Endodermal cell (in vitro differentiated cells): ENCODE results near the gene DSG1. TPM values are rescaled to one million over a fixed set of nuclear protein-coding genes. Genes with fewer than 3 reads are reported as not detected.
"Not testable (repeated sequence)": the region's sequence is repeated elsewhere in the genome, so short reads cannot be mapped to it uniquely, and the experiment has no call there.

Experiments
- DNase-seq: peaks from one replicate; pipeline ENCODE4 v3.0.0-alpha.2; 2017
- H3K27ac ChIP-seq: 2 replicates; pipeline ENCODE4 v1.5.1; 2013; ENCODE audit warnings: mild to moderate bottlenecking, low read depth, low read length, moderate library complexity
- H3K27me3 ChIP-seq: 2 replicates; pipeline ENCODE4 v1.6.1; 2013; ENCODE audit warnings: mild to moderate bottlenecking, low read length, moderate library complexity; ENCODE audit not compliant: insufficient read depth, control insufficient read depth, poor library complexity, severe bottlenecking
- H3K36me3 ChIP-seq: 2 replicates; pipeline ENCODE4 v1.7.0; 2013; ENCODE audit warnings: mild to moderate bottlenecking, low read length, moderate library complexity; ENCODE audit not compliant: control insufficient read depth, insufficient read depth
- H3K4me1 ChIP-seq: one replicate; pipeline ENCODE4 v1.7.0; 2013; ENCODE audit warnings: low read length; ENCODE audit not compliant: control insufficient read depth, insufficient read depth
- H3K4me3 ChIP-seq: 2 replicates; pipeline ENCODE4 v1.5.1; 2013; ENCODE audit warnings: mild to moderate bottlenecking, low read length, moderate library complexity
- H3K9ac ChIP-seq: 2 replicates; pipeline ENCODE4 v1.6.1; 2013; ENCODE audit warnings: mild to moderate bottlenecking, low read length, moderate library complexity; ENCODE audit not compliant: poor library complexity, severe bottlenecking; ENCODE audit errors: extremely low read depth
- H3K9me3 ChIP-seq: 2 replicates; pipeline ENCODE4 v1.6.1; 2013; ENCODE audit warnings: mild to moderate bottlenecking, low read length, moderate library complexity; ENCODE audit not compliant: control insufficient read depth
- H3K27ac Mint-ChIP-seq: 2 replicates; pipeline ENCODE4 v1.8.0; 2020; ENCODE audit warnings: mixed read lengths
- H3K27me3 Mint-ChIP-seq: 2 replicates; pipeline ENCODE4 v1.8.0; 2021; ENCODE audit warnings: mild to moderate bottlenecking, mixed read lengths; ENCODE audit not compliant: insufficient read depth
- H3K36me3 Mint-ChIP-seq: 2 replicates; pipeline ENCODE4 v1.8.0; 2020; ENCODE audit warnings: low read depth, mixed read lengths
- H3K4me1 Mint-ChIP-seq: 2 replicates; pipeline ENCODE4 v1.8.0; 2020; ENCODE audit warnings: mixed read lengths
- H3K4me3 Mint-ChIP-seq: 2 replicates; pipeline ENCODE4 v1.8.0; 2020; ENCODE audit warnings: mild to moderate bottlenecking, moderate library complexity, mixed read lengths
- H3K9me3 Mint-ChIP-seq: 2 replicates; pipeline ENCODE4 v1.8.0; 2020; ENCODE audit warnings: mild to moderate bottlenecking, mixed read lengths
- whole genome bisulfite sequencing, 2 experiments: methylation state at CpG; one replicate each; pipeline versions ENCODE4 v1.1.5 to v1.1.7; 2013; ENCODE audit warnings: missing lambda C conversion rate in 2 of 2, mixed read lengths in 1 of 2; ENCODE audit not compliant: insufficient coverage in 1 of 2, insufficient read length in 1 of 2; 5-methylcytosine and 5-hydroxymethylcytosine counted together
- total RNA-seq, 2 donors: library from RNA; stranded (reverse); fragmentation: NEBNext Ultra II Directional in 1 of 2; extraction: Animal tissue kit (Norgen Biotek cat#: 25700) in 1 of 2; gene quantifications; 2 replicates in 1 of 2; 3 replicates in 1 of 2; pipeline ENCODE4 v1.2.1, GENCODE V29; 2021
- TF ChIP-seq, protein P1 (sequence below): fragments of 200-600 bp; sonication (generic); conservative IDR thresholded peaks from 2 replicates; pipeline ENCODE4 v1.5.0; 2021; ENCODE audit warnings: antibody characterized with exemption, mild to moderate bottlenecking

The DSG1 gene
- total RNA-seq, 2 donors from 2014 or later = not detected

DNA sequence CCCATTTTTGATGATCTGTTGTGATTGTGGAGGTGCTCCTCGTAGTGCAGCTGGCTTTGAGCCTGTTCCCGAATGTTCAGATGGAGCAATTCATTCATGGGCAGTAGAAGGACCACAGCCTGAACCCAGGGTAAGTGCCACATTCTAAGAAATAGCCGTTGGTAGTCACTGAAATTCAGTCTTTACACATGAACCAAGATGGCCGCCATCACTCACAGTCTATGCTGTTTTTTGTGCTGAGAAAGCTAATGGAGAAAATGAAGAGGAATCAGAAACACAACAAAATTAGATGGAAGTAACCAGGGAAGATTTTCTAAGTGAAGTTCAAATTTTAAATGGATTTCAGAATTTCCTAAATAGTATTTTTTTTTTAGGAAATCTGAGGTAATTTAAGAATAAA lies 25.5 kb downstream of the DSG1 start:
- TF ChIP-seq, protein P1, sequence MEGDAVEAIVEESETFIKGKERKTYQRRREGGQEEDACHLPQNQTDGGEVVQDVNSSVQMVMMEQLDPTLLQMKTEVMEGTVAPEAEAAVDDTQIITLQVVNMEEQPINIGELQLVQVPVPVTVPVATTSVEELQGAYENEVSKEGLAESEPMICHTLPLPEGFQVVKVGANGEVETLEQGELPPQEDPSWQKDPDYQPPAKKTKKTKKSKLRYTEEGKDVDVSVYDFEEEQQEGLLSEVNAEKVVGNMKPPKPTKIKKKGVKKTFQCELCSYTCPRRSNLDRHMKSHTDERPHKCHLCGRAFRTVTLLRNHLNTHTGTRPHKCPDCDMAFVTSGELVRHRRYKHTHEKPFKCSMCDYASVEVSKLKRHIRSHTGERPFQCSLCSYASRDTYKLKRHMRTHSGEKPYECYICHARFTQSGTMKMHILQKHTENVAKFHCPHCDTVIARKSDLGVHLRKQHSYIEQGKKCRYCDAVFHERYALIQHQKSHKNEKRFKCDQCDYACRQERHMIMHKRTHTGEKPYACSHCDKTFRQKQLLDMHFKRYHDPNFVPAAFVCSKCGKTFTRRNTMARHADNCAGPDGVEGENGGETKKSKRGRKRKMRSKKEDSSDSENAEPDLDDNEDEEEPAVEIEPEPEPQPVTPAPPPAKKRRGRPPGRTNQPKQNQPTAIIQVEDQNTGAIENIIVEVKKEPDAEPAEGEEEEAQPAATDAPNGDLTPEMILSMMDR = no peak
- Mint-ChIP-seq H3K27ac (no peak overlapping the region), H3K4me1 (no peaks in the 10 kb centered on the region), H3K27me3 (no peaks in the 10 kb centered on the region), H3K9me3 (no peaks in the 10 kb centered on the region), H3K36me3 (no peaks in the 10 kb centered on the region), H3K4me3 (no peak overlapping the region)
- H3K36me3 ChIP-seq = no peaks in the 10 kb centered on the region
- no peaks in the 10 kb centered on the region for H3K27me3 ChIP-seq
- WGBS, 2 experiments = 80 to 92% methylated on average over 1 to 4 of the region's 4 CpGs
- no peaks in the 10 kb centered on the region for H3K4me1 ChIP-seq
- no peaks in the 10 kb centered on the region for H3K9me3 ChIP-seq
- DNase-seq = no peak
- no peak overlapping the region for H3K4me3 ChIP-seq
- no peak overlapping the region for H3K27ac ChIP-seq
- H3K9ac ChIP-seq = no peak overlapping the region

DNA sequence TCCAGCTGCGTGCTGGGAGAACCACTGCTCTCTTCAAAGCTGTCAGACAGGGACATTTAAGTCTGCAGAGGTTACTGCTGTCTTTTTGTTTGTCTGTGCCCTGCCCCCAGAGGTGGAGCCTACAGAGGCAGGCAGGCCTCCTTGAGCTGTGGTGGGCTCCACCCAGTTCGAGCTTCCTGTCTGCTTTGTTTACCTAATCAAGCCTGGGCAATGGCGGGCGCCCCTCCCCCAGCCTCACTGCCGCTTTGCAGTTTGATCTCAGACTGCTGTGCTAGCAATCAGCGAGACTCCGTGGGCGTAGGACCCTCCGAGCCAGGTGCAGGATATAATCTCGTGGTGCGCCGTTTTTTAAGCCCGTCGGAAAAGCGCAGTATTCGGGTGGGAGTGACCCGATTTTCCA lies 35.4 kb downstream of the DSG1 start:
- not testable (repeated sequence) for H3K27ac ChIP-seq, H3K27me3 Mint-ChIP-seq, H3K4me1 ChIP-seq, H3K27ac Mint-ChIP-seq, DNase-seq, H3K4me3 ChIP-seq, H3K36me3 Mint-ChIP-seq, H3K9me3 ChIP-seq, H3K9ac ChIP-seq, H3K36me3 ChIP-seq, H3K4me1 Mint-ChIP-seq, H3K27me3 ChIP-seq, H3K4me3 Mint-ChIP-seq
- peaks cover 14% of the 10 kb centered on the region for H3K9me3 Mint-ChIP-seq
- no CpG with 5 or more reads among the region's 17 CpGs for WGBS, 2 experiments

DNA sequence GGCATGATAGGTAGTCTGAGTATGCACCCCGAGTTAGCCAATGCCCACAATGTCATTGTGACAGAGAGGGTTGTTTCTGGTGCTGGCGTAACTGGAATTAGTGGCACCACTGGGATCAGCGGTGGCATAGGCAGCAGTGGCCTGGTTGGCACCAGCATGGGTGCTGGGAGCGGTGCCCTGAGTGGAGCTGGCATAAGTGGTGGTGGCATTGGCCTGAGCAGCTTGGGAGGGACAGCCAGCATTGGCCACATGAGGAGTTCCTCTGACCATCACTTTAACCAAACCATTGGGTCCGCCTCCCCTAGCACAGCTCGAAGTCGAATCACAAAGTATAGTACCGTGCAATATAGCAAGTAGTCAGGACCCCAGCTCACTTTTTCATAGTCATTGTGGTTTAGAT lies 37.0 kb downstream of the DSG1 start:
- no peak overlapping the region for H3K27ac Mint-ChIP-seq
- Histone ChIP-seq H3K9ac (no peak overlapping the region), H3K9me3 (peaks cover 7% of the 10 kb centered on the region), H3K36me3 (no peaks in the 10 kb centered on the region), H3K4me1 (no peaks in the 10 kb centered on the region), H3K27me3 (no peaks in the 10 kb centered on the region), H3K27ac (no peak overlapping the region), H3K4me3 (no peak overlapping the region)
- H3K27me3 Mint-ChIP-seq = no peaks in the 10 kb centered on the region
- TF ChIP-seq, protein P1 = no peak
- H3K36me3 Mint-ChIP-seq = no peaks in the 10 kb centered on the region
- 96 to 97% methylated on average over 4 to 8 of the region's 8 CpGs for WGBS, 2 experiments
- no peak overlapping the region for H3K4me3 Mint-ChIP-seq
- no peak for DNase-seq
- no peaks in the 10 kb centered on the region for H3K4me1 Mint-ChIP-seq
- H3K9me3 Mint-ChIP-seq = peaks cover 14% of the 10 kb centered on the region

DNA sequence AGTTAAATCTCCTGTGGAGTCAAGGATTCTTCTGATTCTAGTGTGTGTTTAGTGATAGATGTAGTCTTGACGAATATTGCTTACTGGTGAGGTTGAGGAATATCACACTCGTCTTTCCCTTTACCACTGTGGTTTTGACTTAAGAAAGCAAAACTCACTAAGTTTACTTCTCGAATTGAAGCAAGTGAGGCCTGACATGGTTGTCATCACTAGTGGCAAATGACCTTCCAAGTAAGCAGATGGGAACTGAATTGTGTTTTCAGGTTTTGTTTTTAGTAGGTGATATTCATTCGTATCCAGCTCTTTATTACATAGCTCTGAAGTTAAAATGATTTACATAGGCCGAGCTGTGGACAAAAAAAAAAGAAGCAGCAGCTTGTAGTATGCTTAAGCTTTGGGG lies 38.1 kb downstream of the DSG1 start:
- no peaks in the 10 kb centered on the region for H3K4me1 ChIP-seq
- Mint-ChIP-seq H3K9me3 (peaks cover 14% of the 10 kb centered on the region), H3K27ac (no peak overlapping the region), H3K36me3 (no peaks in the 10 kb centered on the region), H3K4me3 (no peak overlapping the region), H3K4me1 (no peaks in the 10 kb centered on the region), H3K27me3 (no peaks in the 10 kb centered on the region)
- TF ChIP-seq, protein P1 = no peak
- peaks cover 7% of the 10 kb centered on the region for H3K9me3 ChIP-seq
- no peak overlapping the region for H3K4me3 ChIP-seq
- no peaks in the 10 kb centered on the region for H3K27me3 ChIP-seq
- DNase-seq = no peak
- no peaks in the 10 kb centered on the region for H3K36me3 ChIP-seq
- WGBS, 2 experiments = 92 to 100% methylated on average over 3 to 5 of the region's 5 CpGs
- H3K9ac ChIP-seq = no peak overlapping the region
- H3K27ac ChIP-seq = no peak overlapping the region
